HepG2 (cell line): Measurements from ENCODE around the gene FBF1. TPM values are rescaled to one million over a fixed set of nuclear protein-coding genes. Genes with fewer than 3 reads are reported as not detected.
A peak's percentile ranks its signal among the peaks of the same experiment; 100 is the strongest.

Experiments used
- EHMT2 ChIP-seq: fragments of 200-600 bp; sonication (generic); IDR thresholded peaks from 2 replicates; pipeline ENCODE4 v1.7.0; 2017; ENCODE audit warnings: antibody characterized with exemption, low read depth, low read length, borderline replicate concordance
- ETV6 ChIP-seq: sonication (generic); formaldehyde crosslinking; conservative IDR thresholded peaks from 2 replicates; pipeline ENCODE4 v1.4.0; 2020; ENCODE audit warnings: missing genetic modification reagents
- HNRNPH1 ChIP-seq: fragments of 200-400 bp; formaldehyde crosslinking; optimal IDR thresholded peaks from 2 replicates; pipeline ENCODE3; 2017; ENCODE audit warnings: mild to moderate bottlenecking, low read depth, low read length
- HNRNPL ChIP-seq: fragments of 200-400 bp; formaldehyde crosslinking; IDR thresholded peaks from 2 replicates; pipeline ENCODE4 v1.6.1; 2017; ENCODE audit warnings: mild to moderate bottlenecking, low read depth, low read length
- NFAT5 ChIP-seq: sonication (generic); formaldehyde crosslinking; IDR thresholded peaks from 2 replicates; pipeline ENCODE4 v1.4.0; 2020; ENCODE audit warnings: missing genetic modification reagents
- NFATC3 ChIP-seq: sonication (generic); formaldehyde crosslinking; IDR thresholded peaks from 2 replicates; pipeline ENCODE4 v1.5.1; 2020; ENCODE audit warnings: mild to moderate bottlenecking, missing genetic modification reagents
- NFE2L1 ChIP-seq: sonication (generic); formaldehyde crosslinking; IDR thresholded peaks from 2 replicates; pipeline ENCODE4 v1.4.0; 2020; ENCODE audit warnings: missing genetic modification reagents, mild to moderate bottlenecking, borderline replicate concordance
- POLR2AphosphoS2 ChIP-seq: IDR thresholded peaks from 2 replicates; pipeline ENCODE4 v1.6.1; 2011; ENCODE audit warnings: low read depth, low read length, improper control_type of control experiment
- SOX6 ChIP-seq, 2 experiments: fragments of 450-650 bp in 1 of 2; sonication (generic) in 1 of 2; formaldehyde crosslinking in 1 of 2; IDR thresholded peaks; 2 replicates each; pipeline versions ENCODE4 v1.4.0 to v1.6.1; 2017 to 2020; ENCODE audit warnings: antibody characterized with exemption in 1 of 2, mild to moderate bottlenecking in 1 of 2, missing genetic modification reagents in 1 of 2
- TRIM24 ChIP-seq: sonication (generic); formaldehyde crosslinking; IDR thresholded peaks from 2 replicates; pipeline ENCODE4 v1.8.0; 2022; ENCODE audit warnings: mild to moderate bottlenecking, missing genetic modification reagents
- U2AF2 ChIP-seq: fragments of 200-400 bp; formaldehyde crosslinking; IDR thresholded peaks from 2 replicates; pipeline ENCODE4 v1.6.1; 2017; ENCODE audit warnings: low read depth, mild to moderate bottlenecking, low read length
- ZHX1 ChIP-seq: sonication (generic); formaldehyde crosslinking; IDR thresholded peaks from 2 replicates; pipeline ENCODE4 v1.8.1; 2022; ENCODE audit warnings: low read depth, mild to moderate bottlenecking, missing genetic modification reagents
- ZNF160 ChIP-seq: sonication (generic); formaldehyde crosslinking; IDR thresholded peaks from 2 replicates; pipeline ENCODE4 v1.8.0; 2022; ENCODE audit warnings: mild to moderate bottlenecking, inconsistent platforms, missing genetic modification reagents
- ZNF530 ChIP-seq: sonication (generic); formaldehyde crosslinking; IDR thresholded peaks from 2 replicates; pipeline ENCODE4 v1.5.0; 2020; ENCODE audit warnings: low read depth, mild to moderate bottlenecking, missing genetic modification reagents
- ZNF562 ChIP-seq: sonication (generic); formaldehyde crosslinking; IDR thresholded peaks from 2 replicates; pipeline ENCODE4 v1.8.0; 2022; ENCODE audit warnings: missing genetic modification reagents, borderline replicate concordance
- ZNF724P ChIP-seq: sonication (generic); formaldehyde crosslinking; IDR thresholded peaks from 2 replicates; pipeline ENCODE4 v1.8.0; 2022; ENCODE audit warnings: missing genetic modification reagents, borderline replicate concordance
- polyA plus RNA-seq, 8 experiments: library from polyadenylated mRNA; depleted of rRNA in 3 of 8; stranded (reverse) in 7 of 8; unstranded in 1 of 8; fragments of >200 nt; fragmentation: Illumina TruSeq in 4 of 8; extraction: Trizol in 4 of 8; gene quantifications; 2 replicates each; pipeline versions ENCODE4 v1.2.1 to v1.2.3, GENCODE V29; 2011 to 2016; ENCODE audit warnings: low read depth in 4 of 8, missing spikeins in 1 of 8, mixed read lengths in 1 of 8; ENCODE audit not compliant: insufficient read depth in 1 of 8
- total RNA-seq, 5 experiments: library from RNA; depleted of rRNA; stranded (reverse); fragments of >200 nt; fragmentation: Illumina TruSeq; extraction: Trizol; gene quantifications; 2 replicates each; pipeline ENCODE4 v1.2.3, GENCODE V29; 2016; ENCODE audit warnings: low read depth in 1 of 5
- TF ChIP-seq, protein P1 (sequence below): sonication (generic); formaldehyde crosslinking; IDR thresholded peaks from 2 replicates; pipeline ENCODE4 v1.5.0; 2020; ENCODE audit warnings: mild to moderate bottlenecking, low read depth, missing genetic modification reagents, borderline replicate concordance
- TF ChIP-seq, protein P2 (sequence below): sonication (generic); formaldehyde crosslinking; IDR thresholded peaks from 2 replicates; pipeline ENCODE4 v1.4.0; 2020; ENCODE audit warnings: missing genetic modification reagents; ENCODE audit errors: not compliant biosample characterization

Gene FBF1
- total and polyA plus RNA-seq, 2 of the 13 experiments (the other 11 are each of a cell fraction or from before 2014, with no cell fraction given): 2.4 to 8.1 TPM

DNA sequence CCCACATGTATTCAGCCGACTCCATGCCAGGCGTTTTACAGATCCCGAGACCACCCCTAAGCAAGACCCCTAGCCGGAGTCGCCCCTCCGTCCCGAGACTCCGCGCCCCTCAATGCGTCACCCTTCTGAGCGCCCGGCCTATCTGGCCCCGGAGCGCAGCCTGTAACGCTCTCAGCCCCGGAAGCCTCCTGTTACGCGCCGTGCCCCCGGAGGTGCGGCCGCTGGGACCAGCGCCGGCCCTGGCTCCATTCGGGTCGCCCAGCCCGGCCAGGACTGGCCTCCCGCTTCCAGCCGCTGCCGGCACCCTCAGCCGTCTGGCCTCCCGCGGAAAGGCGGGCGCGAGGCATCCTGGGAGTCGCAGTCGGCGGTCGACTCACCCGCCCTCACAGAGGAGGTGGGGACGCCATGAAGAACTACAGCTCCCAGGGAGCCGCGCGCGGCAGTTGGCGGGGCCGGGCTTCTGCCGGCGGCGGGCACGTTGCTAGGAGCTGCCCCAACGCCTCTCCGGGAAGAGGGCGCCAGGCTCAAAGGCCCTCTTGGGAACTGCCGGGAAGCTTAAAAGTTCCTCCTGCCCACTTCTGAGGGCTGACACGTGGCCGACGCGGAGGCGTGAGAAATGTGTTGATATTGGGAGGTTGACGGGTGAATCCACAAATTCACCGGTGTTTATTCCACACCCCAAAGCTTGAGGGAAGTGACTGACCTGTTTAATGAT lies at the start of gene FBF1 (continued):
- no peak for TF ChIP-seq TRIM24 (CRISPR knock-in tag)
- TF ChIP-seq HNRNPL: peak; percentile 81
- TF ChIP-seq ZNF160 (CRISPR knock-in tag): peak; percentile 94
- peak; percentile 53; the same call in 1 of the 2 replicates for TF ChIP-seq ZHX1 (CRISPR knock-in tag)
- 0 out of 2 replicates have a peak, but pooled peaks have one; percentile 72 for TF ChIP-seq NFATC3 (CRISPR knock-in tag)
- no peak for TF ChIP-seq U2AF2
- 0 out of 2 replicates have a peak, but pooled peaks have one; percentile 12 for TF ChIP-seq NFE2L1
- TF ChIP-seq POLR2AphosphoS2: 0 out of 2 replicates have a peak, but pooled peaks have one; percentile 27
- TF ChIP-seq, protein P1, sequence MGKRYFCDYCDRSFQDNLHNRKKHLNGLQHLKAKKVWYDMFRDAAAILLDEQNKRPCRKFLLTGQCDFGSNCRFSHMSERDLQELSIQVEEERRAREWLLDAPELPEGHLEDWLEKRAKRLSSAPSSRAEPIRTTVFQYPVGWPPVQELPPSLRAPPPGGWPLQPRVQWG: no peak
- no peak for TF ChIP-seq SOX6 (IDR thresholded peaks at IDR 0.05)
- TF ChIP-seq SOX6 (CRISPR knock-in tag; IDR thresholded peaks at IDR 0.05): peak; percentile 85
- TF ChIP-seq, protein P2, sequence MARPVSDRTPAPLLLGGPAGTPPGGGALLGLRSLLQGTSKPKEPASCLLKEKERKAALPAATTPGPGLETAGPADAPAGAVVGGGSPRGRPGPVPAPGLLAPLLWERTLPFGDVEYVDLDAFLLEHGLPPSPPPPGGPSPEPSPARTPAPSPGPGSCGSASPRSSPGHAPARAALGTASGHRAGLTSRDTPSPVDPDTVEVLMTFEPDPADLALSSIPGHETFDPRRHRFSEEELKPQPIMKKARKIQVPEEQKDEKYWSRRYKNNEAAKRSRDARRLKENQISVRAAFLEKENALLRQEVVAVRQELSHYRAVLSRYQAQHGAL (CRISPR knock-in tag): no peak
- TF ChIP-seq ZNF562 (CRISPR knock-in tag): no peak
- no peak for TF ChIP-seq EHMT2
- TF ChIP-seq HNRNPH1: no peak
- TF ChIP-seq ZNF724P (CRISPR knock-in tag): peak; percentile 88; the same call in 1 of the 2 replicates
- TF ChIP-seq ZNF530: no peak
- peak; percentile 92 for TF ChIP-seq ETV6 (CRISPR knock-in tag)
- 0 out of 2 replicates have a peak, but pooled peaks have one; percentile 15 for TF ChIP-seq NFAT5
